GM21390 (cell line): ENCODE data around the gene FLYWCH1.
"Not testable (repeated sequence)": the region's sequence is repeated elsewhere in the genome, so short reads cannot be mapped to it uniquely, and the experiment has no call there.

Source experiments
- ATAC-seq: cut with Tn5 transposase; IDR thresholded peaks from one replicate; pipeline ENCODE4 v1.9.1; 2021; ENCODE audit not compliant: unreplicated experiment

FLYWCH1 gene

GRCh38 chr16:2898831-2899563, 12.7 kb upstream of the FLYWCH1 start:
- ATAC-seq: no peak

GRCh38 chr16:2899564-2900072, 12.1 kb upstream of the FLYWCH1 start:
- no peak for ATAC-seq

GRCh38 chr16:2900526-2901075, 11.1 kb upstream of the FLYWCH1 start:
- ATAC-seq: no peak

DNA sequence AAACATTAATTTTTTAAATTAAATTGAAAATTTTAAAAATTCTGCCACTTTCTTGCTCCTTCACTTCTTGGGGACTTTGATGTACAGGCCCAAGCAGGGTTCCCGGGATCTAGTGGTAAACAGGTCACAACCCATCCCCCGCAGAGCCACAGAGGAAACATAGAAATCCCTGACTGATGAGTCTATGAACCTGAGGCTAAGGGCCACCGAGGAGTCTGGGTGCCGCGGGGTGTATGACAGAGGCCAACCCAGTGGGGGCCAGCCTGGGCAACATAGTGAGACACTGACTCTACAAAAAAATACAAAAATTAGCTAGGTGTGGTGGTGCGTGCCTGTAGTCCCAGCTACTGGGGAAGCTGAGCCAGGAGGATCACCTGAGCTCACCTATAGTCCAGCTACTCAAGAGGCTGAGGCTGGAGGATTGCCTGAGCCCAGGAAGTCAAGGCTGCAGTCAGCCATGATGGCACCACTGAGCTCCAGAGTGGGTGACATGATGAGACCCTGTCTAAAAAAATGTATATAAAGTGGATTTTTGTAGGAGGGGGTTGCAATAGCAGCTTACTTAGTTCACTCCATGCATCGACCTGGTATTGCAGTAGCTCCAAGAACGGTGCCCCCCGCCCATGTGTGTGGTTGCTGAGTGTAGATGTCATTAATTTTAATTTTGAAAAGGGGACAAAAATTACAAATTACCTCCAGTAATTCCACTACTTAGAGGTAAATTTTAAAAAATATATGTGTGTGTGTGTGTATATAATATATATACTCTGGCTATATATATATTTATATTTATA, 9.2 kb upstream of the FLYWCH1 start:
- ATAC-seq: no peak

DNA sequence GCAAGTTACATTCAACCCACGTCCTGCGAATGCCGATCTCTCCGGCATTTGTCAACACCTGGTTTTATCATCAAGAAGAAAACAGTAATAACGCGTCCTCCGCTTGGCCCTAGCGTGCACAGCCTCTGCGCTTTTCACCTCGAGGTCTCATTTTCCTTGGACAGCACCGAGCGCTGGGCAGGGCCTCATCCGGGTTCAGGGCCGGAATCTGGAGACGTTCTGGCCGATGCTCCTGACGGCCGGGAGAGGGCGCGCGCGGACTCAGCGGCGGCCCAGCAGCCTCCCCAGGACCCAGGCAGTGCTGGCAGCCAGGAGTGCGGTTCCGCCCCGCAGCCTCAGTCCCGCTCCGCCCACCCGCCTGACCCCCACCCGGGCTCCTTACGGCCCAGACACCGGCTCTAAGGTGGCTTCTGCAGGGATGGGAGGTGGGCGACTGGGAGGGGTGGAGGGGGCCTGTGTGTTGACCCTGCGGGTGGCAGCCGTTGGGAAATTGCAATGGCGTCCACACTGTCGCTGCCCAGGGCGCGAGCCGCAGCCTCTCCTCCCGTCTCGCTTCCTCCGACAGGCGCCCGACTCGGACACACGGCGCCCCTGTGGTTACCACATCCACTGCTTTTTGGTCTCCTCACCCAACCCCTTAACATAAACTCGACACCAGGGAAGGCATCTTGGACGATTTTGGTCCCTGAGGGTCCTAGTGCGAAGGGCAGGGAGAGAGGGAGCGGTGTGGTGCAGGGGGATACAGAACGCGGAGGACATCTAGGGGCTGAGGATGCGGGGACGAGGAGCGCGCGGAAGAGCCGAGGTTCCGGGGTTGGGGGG, 7.4 kb upstream of the FLYWCH1 start:
- peak; percentile 40 for ATAC-seq

DNA sequence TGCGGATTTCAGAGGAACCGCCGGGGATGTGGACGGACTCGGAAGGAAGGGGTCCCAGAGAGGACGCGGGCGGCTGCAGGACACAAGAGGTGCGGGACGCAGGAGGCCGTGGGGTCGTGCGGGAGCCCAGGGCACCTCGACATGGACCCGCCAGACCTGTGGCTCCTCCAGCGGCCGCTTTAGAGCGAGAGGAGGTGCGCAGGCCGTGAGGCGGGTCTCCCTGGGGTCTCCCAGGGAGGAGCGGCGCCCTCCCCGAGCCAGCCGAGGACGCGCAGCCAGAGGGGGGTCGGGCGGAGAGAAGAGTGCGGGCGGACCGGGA, 6.8 kb upstream of the FLYWCH1 start:
- peak; percentile 2 for ATAC-seq

DNA sequence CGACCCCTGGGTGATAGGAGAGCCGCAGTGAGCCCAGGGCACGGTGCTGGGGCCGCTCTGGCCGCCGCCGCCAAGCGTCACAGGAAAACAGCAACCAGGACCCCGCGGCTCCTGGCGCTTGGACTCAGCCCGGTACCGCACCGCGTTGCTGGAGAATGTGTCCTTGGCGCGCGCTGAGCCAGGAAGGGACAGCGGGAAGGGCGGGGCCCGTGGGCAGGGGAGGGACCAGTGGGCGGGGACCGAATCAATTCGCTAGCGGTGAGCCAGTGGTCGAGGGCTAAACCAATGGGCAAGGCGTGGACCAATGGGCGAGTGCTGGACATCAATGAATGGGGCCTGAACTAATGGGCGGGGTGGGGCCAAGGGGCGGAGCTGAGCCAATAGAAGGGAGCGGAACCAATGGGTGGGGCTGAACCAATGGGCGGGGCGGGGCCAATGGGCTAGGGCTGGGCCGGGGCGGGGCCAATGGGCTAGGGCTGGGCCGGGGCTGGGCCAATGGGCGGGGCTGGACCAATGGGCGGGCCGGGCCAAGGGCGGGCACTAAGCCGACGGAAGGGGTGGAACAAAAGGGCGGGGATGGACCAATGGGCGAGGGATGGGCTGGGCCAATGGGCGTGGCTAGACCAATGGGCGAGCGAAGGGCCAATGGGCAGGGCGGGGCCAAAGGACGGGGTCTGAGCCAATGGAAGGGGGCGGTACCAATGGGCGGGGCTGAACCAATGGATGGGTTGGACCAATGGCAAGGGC, 6.3 kb upstream of the FLYWCH1 start:
- ATAC-seq: peak; percentile 62

- no peak for ATAC-seq
Observed at GRCh38 chr16:2905988-2906387, 5.7 kb upstream of the FLYWCH1 start.

GRCh38 chr16:2907084-2907753, 4.5 kb upstream of the FLYWCH1 start:
- ATAC-seq: not testable (repeated sequence)

DNA sequence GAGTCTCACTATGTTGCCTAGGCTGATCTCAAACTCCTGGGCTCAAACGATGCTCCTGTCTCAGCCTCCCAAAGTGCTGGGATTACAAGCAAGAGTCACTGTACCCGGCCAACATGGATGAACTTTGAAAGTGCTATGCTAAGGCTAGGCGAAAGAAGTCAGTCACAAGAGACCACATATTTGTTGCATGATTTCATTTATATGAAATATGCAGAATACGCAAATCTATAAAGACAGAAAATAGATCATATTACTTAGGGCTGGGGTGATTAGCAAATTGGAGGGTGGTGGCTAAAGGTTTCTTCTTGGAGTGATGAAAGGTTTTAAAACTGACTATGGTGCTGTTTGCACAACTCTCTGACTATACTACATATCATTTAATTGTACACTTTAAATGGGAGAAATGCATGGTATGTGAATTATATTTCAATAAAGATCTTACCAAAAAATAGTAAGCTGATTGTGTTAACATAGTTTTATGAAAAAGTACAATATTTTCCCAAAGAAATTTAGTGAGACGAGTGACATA, 1.2 kb upstream of the FLYWCH1 start:
- ATAC-seq: no peak

DNA sequence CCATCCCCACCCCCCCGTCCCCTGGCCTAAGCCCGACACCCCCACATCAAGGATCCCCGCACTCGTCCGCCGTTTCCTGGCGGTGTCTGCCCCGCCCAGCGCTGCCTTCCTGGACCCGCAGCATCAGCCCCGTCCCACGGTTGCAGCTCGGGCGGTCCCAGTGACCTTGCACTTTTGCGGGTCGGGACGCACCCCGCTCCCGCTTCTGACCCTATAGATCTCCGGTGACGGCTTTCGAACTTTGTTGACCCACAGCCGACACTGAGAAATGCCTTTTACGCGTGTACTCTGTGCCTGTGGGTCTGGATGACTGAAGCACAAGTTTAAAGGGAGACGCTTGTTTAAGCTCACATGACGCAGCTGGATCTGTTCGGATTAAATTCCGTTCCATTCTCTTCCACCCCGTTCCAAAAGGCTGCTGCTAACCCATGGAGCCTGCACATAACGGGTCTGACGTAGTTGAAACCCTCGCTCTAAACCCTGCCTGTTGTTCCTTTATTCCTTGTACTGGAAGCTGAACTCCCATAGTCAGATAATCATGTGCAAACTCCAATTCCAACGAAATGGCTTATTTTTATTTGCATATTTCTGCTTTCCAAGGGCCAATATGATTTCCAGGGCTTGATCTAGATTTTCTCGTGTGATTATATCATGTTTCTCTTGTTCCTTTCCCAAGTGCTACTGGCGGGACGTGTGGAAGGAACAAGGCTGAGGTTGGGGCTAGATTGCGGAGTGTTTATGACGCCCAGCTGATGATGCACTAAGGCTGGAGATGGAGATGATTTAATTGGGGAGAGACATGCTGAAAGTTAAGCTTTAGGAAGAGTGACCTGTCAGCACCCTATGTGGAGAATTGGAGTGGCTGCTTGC, 834 bp downstream of the FLYWCH1 start:
- ATAC-seq: peak; percentile 26

- ATAC-seq: no peak
Observed at GRCh38 chr16:2913603-2914002, 1.9 kb downstream of the FLYWCH1 start.

GRCh38 chr16:2914233-2914632, 2.5 kb downstream of the FLYWCH1 start:
- ATAC-seq: no peak

GRCh38 chr16:2915196-2915929, 3.6 kb downstream of the FLYWCH1 start:
- no peak for ATAC-seq

DNA sequence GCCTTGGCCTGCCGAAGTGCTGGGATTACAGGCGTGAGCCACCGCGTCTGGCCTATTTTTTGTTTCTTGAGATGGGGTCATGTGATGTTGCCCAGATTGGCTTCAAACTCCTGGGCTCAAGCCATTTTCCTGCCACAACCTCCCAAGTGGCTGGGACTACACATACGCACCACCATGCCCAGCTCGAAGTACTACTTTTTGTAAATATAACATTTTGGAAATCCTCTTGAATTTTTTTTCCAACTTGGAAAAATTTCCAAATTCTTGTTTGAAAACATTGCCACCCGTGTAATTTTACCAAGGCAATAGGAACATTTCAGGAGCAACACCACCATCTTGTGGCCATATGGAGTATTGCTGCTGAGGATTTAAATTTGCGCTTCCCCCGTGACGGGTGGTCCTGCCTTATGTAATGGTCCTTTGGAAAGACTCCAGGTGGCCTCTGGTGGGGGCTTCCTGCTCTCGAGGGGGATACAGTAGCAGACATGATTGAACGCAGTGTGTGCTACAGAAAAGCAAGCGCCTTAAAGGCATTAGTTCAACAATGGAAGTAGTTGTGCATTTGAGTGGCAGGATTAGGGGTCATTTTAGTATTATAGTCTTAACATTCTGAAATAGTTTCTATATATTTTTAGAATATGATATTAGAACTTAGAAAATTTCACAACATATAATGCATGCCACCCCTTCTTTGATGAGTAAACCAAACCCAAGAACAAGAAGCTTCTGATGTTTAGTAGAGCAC, 8.0 kb downstream of the FLYWCH1 start:
- ATAC-seq: no peak

- no peak for ATAC-seq
Observed at GRCh38 chr16:2923481-2923880, 11.8 kb downstream of the FLYWCH1 start.
